ENCODE data around the gene TMIGD3. TPM values are rescaled to one million over a fixed set of nuclear protein-coding genes. Genes with fewer than 3 reads are reported as not detected.
A peak's percentile ranks its signal among the peaks of the same experiment; 100 is the strongest.

The TMIGD3 gene
- total RNA-seq, 2 donors from 2014 or later: 0.42 to 1.1 TPM

DNA sequence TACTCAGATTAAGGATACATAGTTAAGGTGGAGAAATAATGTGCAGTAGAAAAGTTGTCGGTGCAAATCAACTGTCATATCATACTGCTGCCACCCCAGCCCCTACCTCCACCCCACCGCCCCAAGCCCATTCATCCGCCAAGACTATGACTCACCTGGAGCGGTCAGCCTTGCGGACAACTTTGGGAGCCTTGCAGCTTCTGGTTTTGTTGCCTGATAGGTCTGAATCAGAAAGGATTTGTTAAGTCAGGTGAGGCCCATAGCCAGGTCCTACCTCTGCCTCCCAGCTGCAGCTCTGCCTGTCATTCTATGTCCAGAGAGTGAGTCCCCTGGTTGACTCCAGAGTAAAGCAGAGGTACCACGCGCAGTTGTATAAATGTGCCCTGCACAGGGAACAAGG lies 17.0 kb downstream of the TMIGD3 start:
- Histone ChIP-seq H3K4me1 (no peaks in the 10 kb centered on the region), H3K9me3 (no peaks in the 10 kb centered on the region), H3K9ac (ENCODE audit: low read depth in 2 of 2, low read length in 2 of 2) (no peak overlapping the region), H3K4me3 (no peak overlapping the region), H3K27me3 (no peaks in the 10 kb centered on the region), H3K27ac (no peak overlapping the region), H3K36me3 (no peaks in the 10 kb centered on the region)
- TF ChIP-seq, protein P1, sequence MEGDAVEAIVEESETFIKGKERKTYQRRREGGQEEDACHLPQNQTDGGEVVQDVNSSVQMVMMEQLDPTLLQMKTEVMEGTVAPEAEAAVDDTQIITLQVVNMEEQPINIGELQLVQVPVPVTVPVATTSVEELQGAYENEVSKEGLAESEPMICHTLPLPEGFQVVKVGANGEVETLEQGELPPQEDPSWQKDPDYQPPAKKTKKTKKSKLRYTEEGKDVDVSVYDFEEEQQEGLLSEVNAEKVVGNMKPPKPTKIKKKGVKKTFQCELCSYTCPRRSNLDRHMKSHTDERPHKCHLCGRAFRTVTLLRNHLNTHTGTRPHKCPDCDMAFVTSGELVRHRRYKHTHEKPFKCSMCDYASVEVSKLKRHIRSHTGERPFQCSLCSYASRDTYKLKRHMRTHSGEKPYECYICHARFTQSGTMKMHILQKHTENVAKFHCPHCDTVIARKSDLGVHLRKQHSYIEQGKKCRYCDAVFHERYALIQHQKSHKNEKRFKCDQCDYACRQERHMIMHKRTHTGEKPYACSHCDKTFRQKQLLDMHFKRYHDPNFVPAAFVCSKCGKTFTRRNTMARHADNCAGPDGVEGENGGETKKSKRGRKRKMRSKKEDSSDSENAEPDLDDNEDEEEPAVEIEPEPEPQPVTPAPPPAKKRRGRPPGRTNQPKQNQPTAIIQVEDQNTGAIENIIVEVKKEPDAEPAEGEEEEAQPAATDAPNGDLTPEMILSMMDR (IDR thresholded peaks at IDR 0.05): no peak
- intact Hi-C loops (cut with DNase I): no loop called here
- DNase-seq: no peak

DNA sequence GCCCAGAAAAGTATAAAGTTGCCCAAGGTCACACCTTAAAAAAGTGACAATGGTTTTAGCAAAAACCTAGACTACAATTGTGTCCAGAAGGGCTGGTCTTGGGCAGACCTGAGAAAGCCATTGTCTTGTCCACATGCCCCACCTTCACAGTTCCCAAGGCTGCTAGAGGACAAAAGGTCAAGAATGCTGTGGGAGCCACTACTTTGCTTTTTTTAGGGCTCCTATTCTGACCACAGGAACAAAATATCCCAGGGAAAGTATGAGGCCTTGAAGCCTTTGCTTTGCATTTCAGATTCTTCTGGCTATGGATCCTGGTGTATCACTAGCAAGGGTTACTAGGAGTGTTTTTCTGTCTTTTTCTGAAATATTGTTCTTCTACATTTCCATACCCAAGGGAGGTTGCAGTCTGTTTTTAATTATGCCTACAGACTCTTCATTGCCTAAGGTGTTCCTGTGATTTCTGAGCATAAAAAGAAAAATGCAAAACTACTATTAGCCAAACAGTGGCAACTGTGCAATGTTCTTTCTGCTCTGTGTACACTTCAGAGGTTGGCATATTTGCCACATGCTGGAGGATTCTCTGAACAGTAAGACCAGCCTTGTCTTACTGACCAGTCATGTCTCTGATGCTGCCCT lies 18.9 kb downstream of the TMIGD3 start:
- no peak for DNase-seq
- intact Hi-C loops (cut with DNase I): no loop called here

DNA sequence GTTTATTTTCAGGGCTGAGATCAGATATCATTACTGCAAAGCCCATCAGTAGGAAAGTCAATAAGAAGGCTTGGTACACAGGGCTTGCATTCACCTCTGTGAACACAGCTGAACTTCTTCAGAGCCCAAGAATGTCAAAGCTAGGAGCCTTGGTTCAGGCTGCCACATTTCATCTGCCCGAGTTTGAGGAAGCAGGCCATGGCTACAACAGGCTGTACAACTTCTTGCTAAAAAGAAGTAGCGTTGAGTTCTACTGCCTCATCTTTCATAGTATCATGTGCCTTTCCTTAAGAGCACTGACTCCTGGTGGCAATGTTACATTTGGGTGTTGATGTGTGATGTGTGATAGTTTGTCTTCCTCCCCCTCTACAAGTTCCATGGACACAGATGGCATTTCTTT lies 19.6 kb downstream of the TMIGD3 start:
- Histone ChIP-seq H3K27ac (no peak overlapping the region), H3K9me3 (no peaks in the 10 kb centered on the region), H3K36me3 (no peaks in the 10 kb centered on the region), H3K27me3 (no peaks in the 10 kb centered on the region), H3K4me3 (no peak overlapping the region), H3K4me1 (no peaks in the 10 kb centered on the region), H3K9ac (ENCODE audit: low read depth in 2 of 2, low read length in 2 of 2) (no peak overlapping the region)
- no peak for DNase-seq
- intact Hi-C loops (cut with DNase I): no loop called here
- TF ChIP-seq, protein P1 (IDR thresholded peaks at IDR 0.05): no peak

More for the DNA sequence above, 18.9 kb downstream of the TMIGD3 start:
- Histone ChIP-seq H3K36me3 (no peaks in the 10 kb centered on the region), H3K4me3 (no peak overlapping the region), H3K9me3 (no peaks in the 10 kb centered on the region), H3K4me1 (no peaks in the 10 kb centered on the region), H3K27ac (no peak overlapping the region), H3K27me3 (no peaks in the 10 kb centered on the region), H3K9ac (ENCODE audit: low read depth in 2 of 2, low read length in 2 of 2) (no peak overlapping the region)
- TF ChIP-seq, protein P1 (IDR thresholded peaks at IDR 0.05): no peak

DNA sequence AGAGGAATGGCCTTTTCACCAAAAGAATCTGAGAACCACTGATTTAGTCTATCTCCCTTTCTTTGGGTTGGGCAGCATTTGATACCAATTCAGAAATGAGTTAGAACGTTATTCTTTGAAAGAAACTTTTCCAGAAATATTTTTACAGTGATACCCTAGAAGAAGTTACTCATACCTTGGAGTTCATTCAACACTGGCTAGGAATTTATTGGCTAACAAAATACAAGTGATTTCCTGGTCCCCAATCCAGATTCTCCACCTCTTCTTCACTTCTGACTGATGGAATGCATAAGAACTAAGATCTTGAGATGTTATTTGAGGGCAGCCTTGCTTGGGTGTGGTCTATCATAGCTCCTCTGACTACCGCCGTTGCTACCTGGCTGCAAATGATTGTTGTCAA lies 20.3 kb downstream of the TMIGD3 start:
- no peak for DNase-seq
- H3K36me3 ChIP-seq: no peaks in the 10 kb centered on the region
- no peak overlapping the region for H3K9ac ChIP-seq (ENCODE audit: low read depth in 2 of 2, low read length in 2 of 2)
- no peak overlapping the region for H3K4me3 ChIP-seq
- H3K27me3 ChIP-seq: no peaks in the 10 kb centered on the region
- TF ChIP-seq, protein P1 (IDR thresholded peaks at IDR 0.05): no peak
- no peaks in the 10 kb centered on the region for H3K9me3 ChIP-seq
- intact Hi-C loops (cut with DNase I): no loop called here
- no peaks in the 10 kb centered on the region for H3K4me1 ChIP-seq
- no peak overlapping the region for H3K27ac ChIP-seq

DNA sequence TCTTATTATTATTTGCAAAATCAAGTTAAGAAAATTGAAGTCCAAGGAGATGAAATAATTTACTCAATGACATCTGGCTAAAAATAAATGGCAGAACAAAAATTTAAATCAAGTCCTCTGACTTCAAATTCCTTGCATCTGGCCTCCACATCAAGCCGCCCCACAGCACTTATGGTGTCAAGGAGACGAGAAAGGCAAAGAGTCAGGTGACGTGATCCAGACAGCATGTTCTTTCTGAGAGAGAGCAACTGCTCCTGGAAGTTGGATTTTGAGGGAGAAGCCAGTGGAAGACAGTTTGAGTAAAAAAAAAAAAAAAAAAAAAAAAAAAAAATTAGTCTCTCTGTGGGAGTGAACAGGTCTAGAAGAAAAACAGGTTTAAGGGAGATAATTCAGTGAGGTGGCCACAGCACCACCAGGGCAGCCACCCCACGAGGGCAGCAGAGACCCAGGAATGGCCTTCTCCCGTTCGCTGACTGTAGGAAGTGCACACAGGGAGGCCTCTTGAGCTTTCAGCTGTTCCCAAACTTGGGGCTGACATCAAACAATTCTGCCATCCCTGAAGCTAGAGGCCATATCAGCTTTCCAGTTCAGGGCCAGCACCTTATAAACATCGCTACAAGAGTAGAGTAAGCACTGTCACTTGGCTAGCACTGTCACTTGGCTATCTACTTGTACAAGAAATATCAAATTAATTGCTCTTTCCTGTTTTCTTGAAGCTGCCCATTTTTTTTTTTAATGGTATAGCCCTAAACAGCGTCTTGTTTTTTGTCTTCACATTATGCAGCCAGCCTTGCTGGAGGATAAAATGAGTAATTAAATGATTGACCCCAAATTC lies 21.8 kb downstream of the TMIGD3 start:
- DNase-seq: peak; percentile 80
- Histone ChIP-seq H3K9ac (ENCODE audit: low read depth in 2 of 2, low read length in 2 of 2) (no peak overlapping the region), H3K9me3 (no peaks in the 10 kb centered on the region), H3K27me3 (no peaks in the 10 kb centered on the region), H3K36me3 (no peaks in the 10 kb centered on the region), H3K27ac (no peak overlapping the region), H3K4me1 (no peaks in the 10 kb centered on the region), H3K4me3 (no peak overlapping the region)
- TF ChIP-seq, protein P1 (IDR thresholded peaks at IDR 0.05): peak; percentile 61
- intact Hi-C loops (cut with DNase I): loop anchor here (2.0 kb wide), 1 partner anchor 265 kb away; no protein-coding TSS in a partner anchor

Data from colonic mucosa (tissue), 4 donors.